Stimulated activated CD8-positive, alpha-beta memory T cell treated with anti-CD3 and anti-CD28 coated beads, Interleukin-4, amount 100 ng/mL, for 24 hours (primary cell): ENCODE data around the gene INS.
"Not testable (repeated sequence)": the region's sequence is repeated elsewhere in the genome, so short reads cannot be mapped to it uniquely, and the experiment has no call there.

Experiments used
- DNase-seq: peaks from one replicate; pipeline ENCODE4 v3.0.0-alpha.2; 2020; ENCODE audit warnings: low read depth

INS gene

GRCh38 chr11:2131371-2132236, 29.4 kb downstream of the INS start:
- no peak for DNase-seq

DNA sequence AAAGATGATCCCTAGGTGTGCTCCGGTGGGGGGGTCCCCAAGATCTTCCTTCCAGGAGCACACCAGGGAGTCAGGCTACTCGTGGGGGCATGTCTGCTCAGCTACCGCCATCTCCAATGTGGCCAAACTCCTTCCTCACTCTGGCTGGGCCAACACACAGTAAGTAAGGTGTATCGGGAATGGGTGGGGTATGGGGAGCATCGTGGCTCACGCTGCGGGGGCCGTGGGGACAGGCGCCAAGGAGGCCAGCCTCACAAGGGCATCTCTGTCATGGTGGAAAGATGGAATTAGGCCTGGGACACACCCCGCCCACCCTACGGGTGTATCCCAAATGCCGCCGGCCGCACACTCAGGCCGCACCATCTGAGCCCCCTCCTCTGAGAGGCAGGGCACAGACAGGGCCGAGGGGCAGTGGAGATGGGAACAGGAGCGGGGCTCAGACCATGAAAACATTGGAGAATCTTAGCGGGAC, 30.1 kb downstream of the INS start:
- no peak for DNase-seq

- no peak for DNase-seq
Observed at GRCh38 chr11:2129699-2130366, 31.2 kb downstream of the INS start.

DNA sequence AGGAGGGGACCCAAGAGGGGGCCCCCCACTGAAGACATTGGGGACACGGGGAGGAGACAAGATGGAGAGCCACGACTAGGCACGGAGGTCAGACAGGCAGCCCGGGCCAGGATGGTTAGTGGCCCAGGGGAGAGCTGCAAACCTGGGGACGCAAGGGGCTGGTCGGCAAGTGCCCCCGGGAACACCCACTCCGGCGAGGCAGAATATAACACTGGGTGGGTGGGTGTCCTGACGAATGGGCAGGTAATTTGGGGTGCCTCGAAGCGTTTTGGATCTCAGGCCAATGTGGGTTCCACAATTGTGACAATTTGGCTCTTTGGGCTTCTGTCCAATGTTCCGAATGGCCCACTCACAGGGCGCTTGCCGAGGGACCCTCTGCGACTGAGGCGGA, 31.7 kb downstream of the INS start:
- DNase-seq: no peak

DNA sequence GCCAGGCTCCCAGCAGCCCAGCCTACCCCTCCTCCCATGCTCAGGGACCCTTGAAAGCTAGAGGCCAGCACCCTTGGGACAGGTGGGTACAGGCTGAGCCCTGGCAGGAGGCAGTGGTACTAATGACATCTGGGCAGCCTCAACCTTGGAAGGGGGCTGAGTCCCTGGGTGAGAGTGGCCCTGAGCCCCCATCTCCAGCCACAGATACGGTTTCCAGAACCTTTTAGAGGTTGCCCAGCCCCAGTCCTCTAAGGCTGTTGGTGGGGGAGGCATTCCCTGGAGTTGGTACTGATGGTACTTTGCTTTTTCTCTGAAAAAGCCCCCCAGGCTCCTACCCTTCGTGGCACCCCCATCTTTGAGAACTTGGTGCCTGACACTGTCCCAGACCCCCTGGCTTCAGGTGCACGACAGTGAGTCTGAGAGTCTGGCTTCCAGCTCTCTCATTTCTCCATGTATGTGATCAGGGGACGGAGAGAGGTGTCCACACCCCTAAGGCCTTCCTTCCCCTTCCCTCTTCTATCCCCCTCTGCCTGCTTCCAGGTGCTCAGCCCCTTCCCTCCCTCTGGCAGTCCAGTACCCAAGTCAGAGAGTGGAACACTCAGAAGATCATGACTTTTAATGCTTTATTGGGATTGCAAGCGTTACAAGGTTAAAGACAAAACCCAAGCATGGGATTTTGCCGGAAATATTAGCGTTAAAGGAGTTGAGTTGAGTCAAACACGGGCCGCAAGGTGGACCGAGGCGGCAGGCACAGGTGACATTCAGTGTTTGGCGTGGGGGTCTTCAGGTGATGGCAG, 32.3 kb downstream of the INS start:
- DNase-seq: no peak

DNA sequence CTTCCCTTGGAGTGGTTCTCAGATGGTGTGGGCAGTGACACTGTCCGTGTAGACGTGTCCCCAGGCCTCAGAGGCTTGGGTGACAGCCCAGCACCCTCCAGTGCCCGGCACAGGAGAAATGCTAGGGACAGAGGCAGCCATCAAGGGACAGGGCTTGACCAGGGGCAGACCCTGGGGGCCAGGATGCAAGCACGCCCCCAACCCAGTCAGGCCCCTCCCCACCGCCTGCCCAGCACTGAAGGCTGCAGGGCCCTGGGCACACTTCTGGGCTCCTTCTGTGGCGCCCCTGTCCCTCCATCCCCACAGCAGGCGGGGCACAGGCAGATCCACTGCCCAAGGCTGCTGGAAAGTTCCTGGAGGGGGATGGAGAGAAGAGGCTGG, 32.9 kb downstream of the INS start:
- no peak for DNase-seq

DNA sequence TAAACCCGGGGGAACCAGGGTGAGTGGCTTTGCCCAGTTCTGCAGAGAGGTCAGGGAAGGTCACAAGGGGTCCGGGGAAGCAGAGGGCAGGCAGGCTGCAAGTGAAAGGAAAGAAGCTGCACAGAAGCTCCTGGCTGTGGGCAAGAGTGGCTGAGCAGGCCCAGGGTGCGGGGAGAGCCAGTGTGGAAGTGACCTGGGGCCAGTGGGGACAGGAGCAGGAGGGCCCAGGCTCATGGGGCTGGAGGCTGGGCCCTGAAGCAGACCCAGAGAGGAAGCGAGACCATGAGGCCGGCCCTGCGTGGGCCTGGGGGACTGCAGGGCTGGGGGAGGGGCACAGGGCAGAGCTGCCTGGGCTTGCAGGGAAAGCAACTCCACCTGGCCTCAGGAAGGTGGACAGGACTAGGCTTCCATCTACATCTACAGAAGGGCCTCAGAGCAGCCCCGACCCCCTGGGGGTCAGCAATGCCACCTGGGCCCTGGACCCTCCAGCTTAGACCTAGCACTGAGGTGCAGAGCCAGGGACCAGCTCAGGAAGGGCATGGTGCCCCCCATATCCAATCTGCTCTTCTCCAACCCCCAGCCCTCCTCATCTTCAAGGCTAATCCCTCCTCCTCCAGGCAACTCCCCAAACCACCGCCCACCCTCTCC, 33.4 kb downstream of the INS start:
- no peak for DNase-seq

GRCh38 chr11:2126520-2127085, 34.4 kb downstream of the INS start:
- no peak for DNase-seq

- not testable (repeated sequence) for DNase-seq
Observed at GRCh38 chr11:2124736-2125484, 36.1 kb downstream of the INS start.

- no peak for DNase-seq
Observed at GRCh38 chr11:2123628-2123960, 37.4 kb downstream of the INS start.

- no peak for DNase-seq
Observed at GRCh38 chr11:2122907-2123627, 37.9 kb downstream of the INS start.

- no peak for DNase-seq
Observed at GRCh38 chr11:2122222-2122906, 38.6 kb downstream of the INS start.

- DNase-seq: no peak
Observed at GRCh38 chr11:2121227-2122130, 39.5 kb downstream of the INS start.

DNA sequence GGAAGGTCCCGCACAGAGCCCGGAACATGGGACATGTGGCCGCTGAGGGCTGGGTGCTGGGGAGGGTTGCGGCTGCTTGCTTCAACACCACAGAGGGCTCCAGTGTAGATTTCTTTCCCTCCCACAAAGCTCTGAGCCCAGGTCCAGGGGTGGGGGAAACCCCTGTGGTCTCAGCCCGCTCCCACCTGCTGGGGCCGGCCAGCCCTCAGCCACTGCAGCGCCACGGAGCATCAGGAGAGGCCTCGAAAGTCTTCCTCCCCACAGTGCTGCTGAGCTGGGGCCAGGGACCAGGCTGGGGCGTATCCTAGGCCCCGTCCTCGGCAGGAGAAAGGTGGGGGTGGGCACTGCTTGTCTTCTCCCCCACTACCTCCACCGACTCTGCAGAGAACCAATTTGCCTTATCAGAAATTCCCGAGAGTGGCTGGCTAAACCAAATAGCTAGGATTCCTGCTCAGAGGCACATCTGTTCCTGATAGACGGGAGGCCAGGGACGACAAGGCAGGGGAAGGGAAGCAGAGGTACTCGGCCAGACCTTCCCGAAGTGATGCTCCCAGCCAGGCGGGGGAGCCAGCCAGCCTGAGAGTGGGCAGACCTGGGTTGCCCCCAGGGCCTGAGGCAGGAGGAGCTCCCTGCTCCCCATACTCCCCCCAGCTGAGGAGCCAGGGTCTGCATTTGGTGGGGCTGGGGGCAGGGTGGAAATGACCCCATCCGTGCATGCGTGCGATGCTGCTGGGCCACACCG, 40.5 kb downstream of the INS start:
- DNase-seq: no peak

GRCh38 chr11:2118677-2119076, 42.3 kb downstream of the INS start:
- DNase-seq: no peak

- DNase-seq: no peak
Observed at GRCh38 chr11:2116680-2117079, 44.3 kb downstream of the INS start.

DNA sequence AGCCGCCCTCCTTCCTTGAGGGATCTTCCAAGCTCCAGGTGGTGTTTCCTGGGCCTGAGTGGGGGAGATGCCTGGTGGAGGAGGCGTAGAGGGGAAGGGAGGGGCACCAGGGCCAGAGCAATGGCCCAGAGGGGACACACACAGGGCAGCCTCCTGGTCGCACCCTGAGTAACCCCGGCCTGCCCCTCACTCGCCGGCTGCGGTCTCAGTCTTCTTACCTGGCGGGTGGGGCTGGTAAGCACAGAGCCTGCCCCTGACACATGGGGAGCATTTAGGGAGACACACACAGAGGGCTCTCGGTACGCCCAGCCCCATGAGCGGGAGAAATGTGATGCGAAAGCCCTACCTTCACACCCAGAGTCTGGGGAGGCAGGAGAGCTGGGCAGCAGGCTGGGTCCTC, 45.7 kb downstream of the INS start:
- no peak for DNase-seq
